ENCODE data around the gene RDH12. TPM values are rescaled to one million over a fixed set of nuclear protein-coding genes. Genes with fewer than 3 reads are reported as not detected.

The RDH12 gene
- total RNA-seq, 4 donors from 2014 or later = 27.3 to 99.8 (median 81.8) TPM

DNA sequence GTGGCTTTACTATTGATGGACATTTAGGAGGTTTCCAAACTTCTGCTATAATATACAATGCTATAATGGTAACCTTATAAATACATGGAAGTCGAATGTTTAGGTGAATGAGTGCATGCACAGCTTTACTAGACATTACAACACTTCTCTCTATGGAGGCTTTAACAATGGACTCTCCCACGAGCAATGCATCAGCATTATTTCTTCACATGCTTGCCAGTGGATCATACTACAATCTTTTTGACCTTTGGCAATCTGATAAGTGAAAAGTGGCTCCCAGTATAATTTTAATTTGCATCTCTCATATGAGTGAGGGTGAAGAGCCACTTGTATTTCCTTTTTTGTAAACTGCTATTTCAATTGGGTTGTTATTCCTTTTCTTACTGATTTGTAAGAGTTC lies 18.2 kb downstream of the RDH12 start:
- Histone ChIP-seq H3K4me1 (peaks cover 17% of the 10 kb centered on the region), H3K27ac (no peak overlapping the region), H3K9me3 (no peaks in the 10 kb centered on the region), H3K4me3 (no peak overlapping the region), H3K36me3 (no peaks in the 10 kb centered on the region), H3K27me3 (no peaks in the 10 kb centered on the region)
- no peak for DNase-seq (ENCODE audit: low spot score in 2 of 2)
- no peak for TF ChIP-seq CTCF (IDR thresholded peaks at IDR 0.05)
- TF ChIP-seq POLR2AphosphoS5 (IDR thresholded peaks at IDR 0.05) = no peak
- no peak for TF ChIP-seq EP300 (IDR thresholded peaks at IDR 0.05)
- no peak for TF ChIP-seq POLR2A (IDR thresholded peaks at IDR 0.05)
- WGBS = 45% methylated on average over 2 of the region's 2 CpGs

GRCh38 chr14:67721875-67722274 lies 20.2 kb downstream of the RDH12 start:
- Histone ChIP-seq H3K4me1 (peaks cover 20% of the 10 kb centered on the region), H3K9me3 (no peaks in the 10 kb centered on the region), H3K27ac (no peak overlapping the region), H3K4me3 (no peak overlapping the region), H3K27me3 (no peaks in the 10 kb centered on the region), H3K36me3 (no peaks in the 10 kb centered on the region)
- TF ChIP-seq POLR2A (IDR thresholded peaks at IDR 0.05) = no peak
- no peak for TF ChIP-seq CTCF (IDR thresholded peaks at IDR 0.05)
- TF ChIP-seq POLR2AphosphoS5 (IDR thresholded peaks at IDR 0.05) = no peak
- TF ChIP-seq EP300 (IDR thresholded peaks at IDR 0.05) = no peak
- WGBS = 46% methylated on average over 5 of the region's 5 CpGs
- no peak for DNase-seq (ENCODE audit: low spot score in 2 of 2)

DNA sequence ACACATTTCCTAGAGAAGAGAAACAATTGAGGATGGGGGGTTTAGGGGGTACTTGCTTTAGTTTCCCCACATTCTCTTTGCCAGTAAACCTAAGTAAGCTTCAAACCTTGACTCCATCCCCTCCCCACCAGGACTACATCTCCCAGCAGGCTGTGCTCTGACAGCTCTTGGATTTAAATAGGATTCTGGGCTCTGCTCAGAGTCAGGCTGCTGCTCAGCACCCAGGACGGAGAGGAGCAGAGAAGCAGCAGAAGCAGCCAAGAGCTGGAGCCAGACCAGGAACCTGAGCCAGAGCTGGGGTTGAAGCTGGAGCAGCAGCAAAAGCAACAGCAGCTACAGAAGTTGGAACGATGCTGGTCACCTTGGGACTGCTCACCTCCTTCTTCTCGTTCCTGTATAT lies 20.6 kb downstream of the RDH12 start:
- 26% methylated on average over 3 of the region's 3 CpGs for WGBS
- DNase-seq (ENCODE audit: low spot score in 2 of 2) = no peak
- Histone ChIP-seq H3K36me3 (no peaks in the 10 kb centered on the region), H3K27ac (no peak overlapping the region), H3K4me3 (peak overlapping the region; percentile 30), H3K4me1 (peaks cover 20% of the 10 kb centered on the region), H3K27me3 (no peaks in the 10 kb centered on the region), H3K9me3 (no peaks in the 10 kb centered on the region)
- no peak for TF ChIP-seq POLR2A (IDR thresholded peaks at IDR 0.05)
- no peak for TF ChIP-seq EP300 (IDR thresholded peaks at IDR 0.05)
- no peak for TF ChIP-seq CTCF (IDR thresholded peaks at IDR 0.05)
- no peak for TF ChIP-seq POLR2AphosphoS5 (IDR thresholded peaks at IDR 0.05)

DNA sequence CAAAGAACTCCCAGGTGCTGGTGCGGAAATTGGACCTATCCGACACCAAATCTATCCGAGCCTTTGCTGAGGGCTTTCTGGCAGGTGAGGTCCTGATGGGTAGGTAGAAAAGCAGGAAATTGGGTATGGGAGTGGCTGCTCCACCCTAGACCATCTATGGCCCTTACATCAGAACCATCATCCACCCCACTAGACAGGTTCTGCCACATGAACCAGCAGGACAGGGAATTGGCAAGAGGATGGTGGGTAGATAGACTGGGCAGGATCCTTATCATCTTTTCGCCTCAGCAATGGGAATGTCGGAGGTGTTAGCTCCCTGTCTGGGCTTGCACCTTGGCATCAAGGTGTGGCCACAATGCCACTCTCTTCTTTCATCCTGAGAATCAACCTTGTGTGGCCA lies 23.5 kb downstream of the RDH12 start:
- H3K4me1 ChIP-seq = peaks cover 32% of the 10 kb centered on the region
- no peaks in the 10 kb centered on the region for H3K27me3 ChIP-seq
- H3K27ac ChIP-seq = no peak overlapping the region
- no peak overlapping the region for H3K4me3 ChIP-seq
- WGBS = 54% methylated on average over 4 of the region's 5 CpGs
- TF ChIP-seq POLR2A (IDR thresholded peaks at IDR 0.05) (no peak), POLR2AphosphoS5 (IDR thresholded peaks at IDR 0.05) (peak in 2 of 3 donors; percentile 18 to 29), CTCF (IDR thresholded peaks at IDR 0.05) (no peak), EP300 (IDR thresholded peaks at IDR 0.05) (no peak)
- no peaks in the 10 kb centered on the region for H3K9me3 ChIP-seq
- DNase-seq (ENCODE audit: low spot score in 2 of 2) = no peak
- H3K36me3 ChIP-seq = no peaks in the 10 kb centered on the region

GRCh38 chr14:67727361-67727760 lies 25.7 kb downstream of the RDH12 start:
- peaks cover 27% of the 10 kb centered on the region for H3K4me1 ChIP-seq
- H3K27me3 ChIP-seq = no peaks in the 10 kb centered on the region
- DNase-seq (ENCODE audit: low spot score in 2 of 2) = no peak
- WGBS = 97% methylated on average over 7 of the region's 7 CpGs
- no peak overlapping the region for H3K27ac ChIP-seq
- no peak overlapping the region for H3K4me3 ChIP-seq
- H3K9me3 ChIP-seq = no peaks in the 10 kb centered on the region
- no peaks in the 10 kb centered on the region for H3K36me3 ChIP-seq
- TF ChIP-seq EP300 (IDR thresholded peaks at IDR 0.05) (no peak), POLR2AphosphoS5 (IDR thresholded peaks at IDR 0.05) (no peak), CTCF (IDR thresholded peaks at IDR 0.05) (no peak), POLR2A (IDR thresholded peaks at IDR 0.05) (no peak)

Data from suprapubic skin (tissue), 4 donors.